HEK293 (cell line): ENCODE measurements around the gene TADA2B.
A peak's percentile ranks its signal among the peaks of the same experiment; 100 is the strongest.

Experiments used
- CTCF ChIA-PET: fragments of 350-600 bp; formaldehyde crosslinking; extraction: SDS; loops from one replicate; lab custom pipeline; 2021; ENCODE audit warnings: antibody characterized with exemption; lab: Yijun Ruan, JAX
- POLR2A ChIA-PET: fragments of 300-600 bp; formaldehyde crosslinking; extraction: SDS; loops from one replicate; lab custom pipeline; 2020; ENCODE audit warnings: antibody characterized with exemption, inconsistent platforms; lab: Yijun Ruan, JAX
- H3K27ac ChIP-seq: fragments of 200-500 bp; sonication (Bioruptor generic); 2 replicates; pipeline ENCODE4 v1.5.1; 2014; ENCODE audit warnings: low read depth, low read length, control low read depth, inconsistent platforms; ENCODE audit errors: extremely low read depth
- H3K36me3 ChIP-seq, 2 experiments: fragments of 200-500 bp in 1 of 2; sonication (Bioruptor generic) in 1 of 2; 1 replicate in 1 of 2; 2 replicates in 1 of 2; pipeline ENCODE4 v1.5.1; 2014 to 2017; ENCODE audit warnings: inconsistent platforms in 2 of 2, low read length in 2 of 2; ENCODE audit not compliant: control insufficient read depth in 2 of 2, insufficient read depth in 1 of 2
- H3K4me1 ChIP-seq: fragments of 200-500 bp; sonication (Bioruptor generic); 2 replicates; pipeline ENCODE4 v1.5.1; 2014; ENCODE audit warnings: mild to moderate bottlenecking, low read length, inconsistent platforms; ENCODE audit not compliant: control insufficient read depth, insufficient read depth
- H3K4me3 ChIP-seq: 2 replicates; pipeline ENCODE4 v1.5.1; 2011; ENCODE audit warnings: low read depth, mild to moderate bottlenecking, control low read depth, low read length, moderate library complexity
- H3K9me3 ChIP-seq: fragments of 200-500 bp; sonication (Bioruptor generic); 2 replicates; pipeline ENCODE4 v1.5.1; 2014; ENCODE audit warnings: low read depth, low read length, inconsistent platforms; ENCODE audit not compliant: control insufficient read depth, insufficient read depth
- PRDM10 ChIP-seq: fragments of 450-650 bp; formaldehyde crosslinking; IDR thresholded peaks from 2 replicates; pipeline ENCODE4 v1.5.1; 2016; ENCODE audit warnings: missing biosample characterization, missing genetic modification characterization
- ZIC2 ChIP-seq: fragments of 450-650 bp; formaldehyde crosslinking; IDR thresholded peaks from 2 replicates; pipeline ENCODE4 v1.5.1; 2016; ENCODE audit warnings: missing biosample characterization, missing genetic modification characterization
- ZNF221 ChIP-seq: fragments of 450-650 bp; formaldehyde crosslinking; IDR thresholded peaks from 2 replicates; pipeline ENCODE4 v1.5.1; 2017; ENCODE audit warnings: missing biosample characterization, missing genetic modification characterization, borderline replicate concordance
- ZNF324 ChIP-seq: fragments of 450-650 bp; formaldehyde crosslinking; IDR thresholded peaks from 2 replicates; pipeline ENCODE4 v1.5.1; 2016; ENCODE audit warnings: missing biosample characterization, missing genetic modification characterization
- ZNF449 ChIP-seq: fragments of 450-650 bp; formaldehyde crosslinking; IDR thresholded peaks from 2 replicates; pipeline ENCODE4 v1.5.1; 2017; ENCODE audit warnings: missing biosample characterization, mild to moderate bottlenecking, missing genetic modification characterization, moderate library complexity
- TF ChIP-seq, protein P1 (sequence below): fragments of 450-650 bp; formaldehyde crosslinking; IDR thresholded peaks from 2 replicates; pipeline ENCODE4 v1.5.1; 2016; ENCODE audit warnings: missing biosample characterization, missing genetic modification characterization
- TF ChIP-seq, protein P2 (sequence below): sonication (generic); formaldehyde crosslinking; IDR thresholded peaks from 2 replicates; pipeline ENCODE4 v1.8.1; 2022; ENCODE audit warnings: mild to moderate bottlenecking, moderate library complexity, missing genetic modification reagents
- TF ChIP-seq, protein P3 (sequence below): fragments of 450-650 bp; formaldehyde crosslinking; IDR thresholded peaks from 2 replicates; pipeline ENCODE4 v1.5.1; 2016; ENCODE audit warnings: missing biosample characterization, missing genetic modification characterization

Gene TADA2B

GRCh38 chr4:7002336-7002735 is 40.8 kb upstream of the TADA2B start:
- TF ChIP-seq, protein P1, sequence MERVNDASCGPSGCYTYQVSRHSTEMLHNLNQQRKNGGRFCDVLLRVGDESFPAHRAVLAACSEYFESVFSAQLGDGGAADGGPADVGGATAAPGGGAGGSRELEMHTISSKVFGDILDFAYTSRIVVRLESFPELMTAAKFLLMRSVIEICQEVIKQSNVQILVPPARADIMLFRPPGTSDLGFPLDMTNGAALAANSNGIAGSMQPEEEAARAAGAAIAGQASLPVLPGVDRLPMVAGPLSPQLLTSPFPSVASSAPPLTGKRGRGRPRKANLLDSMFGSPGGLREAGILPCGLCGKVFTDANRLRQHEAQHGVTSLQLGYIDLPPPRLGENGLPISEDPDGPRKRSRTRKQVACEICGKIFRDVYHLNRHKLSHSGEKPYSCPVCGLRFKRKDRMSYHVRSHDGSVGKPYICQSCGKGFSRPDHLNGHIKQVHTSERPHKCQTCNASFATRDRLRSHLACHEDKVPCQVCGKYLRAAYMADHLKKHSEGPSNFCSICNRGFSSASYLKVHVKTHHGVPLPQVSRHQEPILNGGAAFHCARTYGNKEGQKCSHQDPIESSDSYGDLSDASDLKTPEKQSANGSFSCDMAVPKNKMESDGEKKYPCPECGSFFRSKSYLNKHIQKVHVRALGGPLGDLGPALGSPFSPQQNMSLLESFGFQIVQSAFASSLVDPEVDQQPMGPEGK (tag by site-specific recombination), result no peak
- TF ChIP-seq, protein P2, sequence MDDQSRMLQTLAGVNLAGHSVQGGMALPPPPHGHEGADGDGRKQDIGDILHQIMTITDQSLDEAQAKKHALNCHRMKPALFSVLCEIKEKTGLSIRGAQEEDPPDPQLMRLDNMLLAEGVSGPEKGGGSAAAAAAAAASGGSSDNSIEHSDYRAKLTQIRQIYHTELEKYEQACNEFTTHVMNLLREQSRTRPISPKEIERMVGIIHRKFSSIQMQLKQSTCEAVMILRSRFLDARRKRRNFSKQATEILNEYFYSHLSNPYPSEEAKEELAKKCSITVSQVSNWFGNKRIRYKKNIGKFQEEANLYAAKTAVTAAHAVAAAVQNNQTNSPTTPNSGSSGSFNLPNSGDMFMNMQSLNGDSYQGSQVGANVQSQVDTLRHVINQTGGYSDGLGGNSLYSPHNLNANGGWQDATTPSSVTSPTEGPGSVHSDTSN (CRISPR knock-in tag), result no peak
- TF ChIP-seq, protein P3, sequence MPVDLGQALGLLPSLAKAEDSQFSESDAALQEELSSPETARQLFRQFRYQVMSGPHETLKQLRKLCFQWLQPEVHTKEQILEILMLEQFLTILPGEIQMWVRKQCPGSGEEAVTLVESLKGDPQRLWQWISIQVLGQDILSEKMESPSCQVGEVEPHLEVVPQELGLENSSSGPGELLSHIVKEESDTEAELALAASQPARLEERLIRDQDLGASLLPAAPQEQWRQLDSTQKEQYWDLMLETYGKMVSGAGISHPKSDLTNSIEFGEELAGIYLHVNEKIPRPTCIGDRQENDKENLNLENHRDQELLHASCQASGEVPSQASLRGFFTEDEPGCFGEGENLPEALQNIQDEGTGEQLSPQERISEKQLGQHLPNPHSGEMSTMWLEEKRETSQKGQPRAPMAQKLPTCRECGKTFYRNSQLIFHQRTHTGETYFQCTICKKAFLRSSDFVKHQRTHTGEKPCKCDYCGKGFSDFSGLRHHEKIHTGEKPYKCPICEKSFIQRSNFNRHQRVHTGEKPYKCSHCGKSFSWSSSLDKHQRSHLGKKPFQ (tag by site-specific recombination), result no peak
- peak; percentile 82 for TF ChIP-seq ZIC2 (tag by site-specific recombination)

GRCh38 chr4:7003176-7003878 is 39.8 kb upstream of the TADA2B start:
- peaks cover 3 to 83% of the 10 kb centered on the region in 2 experiments; a peak in 2 of 3 replicates for H3K36me3 ChIP-seq
- H3K4me3 ChIP-seq, result no peak overlapping the region
- TF ChIP-seq PRDM10 (tag by site-specific recombination) (0 out of 2 replicates have a peak, but pooled peaks have one; percentile 12), ZNF221 (tag by site-specific recombination) (no peak)
- TF ChIP-seq, all 188 proteins: peak for 1
- Histone ChIP-seq H3K4me1 (no peaks in the 10 kb centered on the region), H3K27ac (no peak overlapping the region), H3K9me3 (no peaks in the 10 kb centered on the region)
- ChIA-PET POLR2A (no interaction called here), CTCF (interaction anchor here (0.6 kb wide), 1 partner anchor 284 kb away, joined by 3 read pairs; no protein-coding TSS in a partner anchor)

More at GRCh38 chr4:7002336-7002735, 40.8 kb upstream of the TADA2B start:
- POLR2A ChIA-PET, result no interaction called here
- no peak overlapping the region for H3K4me3 ChIP-seq
- CTCF ChIA-PET, result no interaction called here
- no peaks in the 10 kb centered on the region for H3K4me1 ChIP-seq
- H3K27ac ChIP-seq, result no peak overlapping the region
- H3K36me3 ChIP-seq, result peaks cover 4 to 87% of the 10 kb centered on the region in 2 experiments; a peak in 2 of 3 replicates
- no peaks in the 10 kb centered on the region for H3K9me3 ChIP-seq

DNA sequence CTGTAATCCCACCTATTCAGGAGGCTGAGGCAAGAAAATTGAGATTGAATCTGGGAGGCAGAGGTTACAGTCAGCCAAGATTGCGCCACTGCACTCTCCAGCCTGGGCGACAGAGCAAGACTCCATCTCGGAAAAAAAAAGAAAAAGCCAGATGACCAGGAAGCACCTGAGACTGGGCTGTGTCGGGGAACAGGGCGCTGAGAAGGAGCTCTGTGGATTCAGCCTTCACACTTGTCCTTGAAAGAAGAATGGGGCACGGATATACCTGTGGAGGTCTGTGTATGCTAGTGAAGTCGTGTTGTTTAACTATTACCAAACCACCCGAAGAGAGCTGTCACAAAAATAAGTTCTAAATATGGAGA is 39.3 kb upstream of the TADA2B start:
- ChIA-PET CTCF (interaction anchor here (0.6 kb wide), 1 partner anchor 285 kb away, joined by 3 read pairs; no protein-coding TSS in a partner anchor), POLR2A (interaction anchor here (0.6 kb wide), 1 partner anchor 91 kb away, joined by 3 read pairs; no protein-coding TSS in a partner anchor)
- Histone ChIP-seq H3K27ac (no peak overlapping the region), H3K9me3 (no peaks in the 10 kb centered on the region), H3K36me3 (peaks cover 0 to 84% of the 10 kb centered on the region in 2 experiments; a peak in 2 of 3 replicates), H3K4me3 (no peak overlapping the region), H3K4me1 (no peaks in the 10 kb centered on the region)
- TF ChIP-seq ZNF449 (tag by site-specific recombination), result no peak
- TF ChIP-seq ZNF324 (tag by site-specific recombination), result no peak
